Cardiac fibroblast (primary cell): Measurements from ENCODE around the gene APOBR.
"Not testable (repeated sequence)": the region's sequence is repeated elsewhere in the genome, so short reads cannot be mapped to it uniquely, and the experiment has no call there.

Experiments used
- DNase-seq, 2 donors: peaks; one replicate each; pipeline versions ENCODE4 v3.0.0 to v3.0.0-alpha.2; 2010; ENCODE audit warnings: low read depth in 2 of 2
- H3K4me3 ChIP-seq, 2 donors: replicated peaks in 1 of 2; 1 replicate in 1 of 2; 2 replicates in 1 of 2; pipeline ENCODE4 v1.5.1; 2011; ENCODE audit warnings: low read depth in 2 of 2, low read length in 2 of 2, mild to moderate bottlenecking in 2 of 2, moderate library complexity in 1 of 2
- TF ChIP-seq, protein P1 (sequence below): IDR thresholded peaks from one replicate; pipeline ENCODE4 v1.5.1; 2011; ENCODE audit warnings: low read depth, mild to moderate bottlenecking, low read length, inconsistent platforms

Gene APOBR

DNA sequence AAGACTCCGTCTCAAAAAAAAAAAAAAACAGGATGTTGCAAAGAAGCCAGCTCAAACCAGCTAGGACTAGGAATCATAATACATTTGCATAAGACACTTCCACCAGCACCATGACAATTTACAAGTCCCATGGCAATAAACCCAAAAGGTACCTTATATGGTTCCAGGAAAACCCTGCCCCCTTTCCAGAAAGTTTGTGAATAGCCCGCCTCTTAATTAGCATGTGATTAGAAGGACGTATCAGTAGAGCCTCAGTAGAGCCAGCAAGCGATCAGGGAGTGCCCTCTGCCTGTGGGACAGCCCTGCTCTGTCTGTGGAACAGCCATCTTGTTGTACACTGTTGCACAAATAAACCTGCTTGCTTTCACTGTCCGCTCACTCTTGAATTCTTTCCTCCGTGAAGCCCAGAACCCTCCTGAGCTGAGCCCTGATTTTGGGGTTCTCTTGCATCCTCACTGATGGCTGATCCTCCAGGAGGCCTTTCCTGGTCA, 30.3 kb downstream of the APOBR start:
- no peak overlapping the region for H3K4me3 ChIP-seq
- DNase-seq: no peak
- TF ChIP-seq, protein P1, sequence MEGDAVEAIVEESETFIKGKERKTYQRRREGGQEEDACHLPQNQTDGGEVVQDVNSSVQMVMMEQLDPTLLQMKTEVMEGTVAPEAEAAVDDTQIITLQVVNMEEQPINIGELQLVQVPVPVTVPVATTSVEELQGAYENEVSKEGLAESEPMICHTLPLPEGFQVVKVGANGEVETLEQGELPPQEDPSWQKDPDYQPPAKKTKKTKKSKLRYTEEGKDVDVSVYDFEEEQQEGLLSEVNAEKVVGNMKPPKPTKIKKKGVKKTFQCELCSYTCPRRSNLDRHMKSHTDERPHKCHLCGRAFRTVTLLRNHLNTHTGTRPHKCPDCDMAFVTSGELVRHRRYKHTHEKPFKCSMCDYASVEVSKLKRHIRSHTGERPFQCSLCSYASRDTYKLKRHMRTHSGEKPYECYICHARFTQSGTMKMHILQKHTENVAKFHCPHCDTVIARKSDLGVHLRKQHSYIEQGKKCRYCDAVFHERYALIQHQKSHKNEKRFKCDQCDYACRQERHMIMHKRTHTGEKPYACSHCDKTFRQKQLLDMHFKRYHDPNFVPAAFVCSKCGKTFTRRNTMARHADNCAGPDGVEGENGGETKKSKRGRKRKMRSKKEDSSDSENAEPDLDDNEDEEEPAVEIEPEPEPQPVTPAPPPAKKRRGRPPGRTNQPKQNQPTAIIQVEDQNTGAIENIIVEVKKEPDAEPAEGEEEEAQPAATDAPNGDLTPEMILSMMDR: no peak

DNA sequence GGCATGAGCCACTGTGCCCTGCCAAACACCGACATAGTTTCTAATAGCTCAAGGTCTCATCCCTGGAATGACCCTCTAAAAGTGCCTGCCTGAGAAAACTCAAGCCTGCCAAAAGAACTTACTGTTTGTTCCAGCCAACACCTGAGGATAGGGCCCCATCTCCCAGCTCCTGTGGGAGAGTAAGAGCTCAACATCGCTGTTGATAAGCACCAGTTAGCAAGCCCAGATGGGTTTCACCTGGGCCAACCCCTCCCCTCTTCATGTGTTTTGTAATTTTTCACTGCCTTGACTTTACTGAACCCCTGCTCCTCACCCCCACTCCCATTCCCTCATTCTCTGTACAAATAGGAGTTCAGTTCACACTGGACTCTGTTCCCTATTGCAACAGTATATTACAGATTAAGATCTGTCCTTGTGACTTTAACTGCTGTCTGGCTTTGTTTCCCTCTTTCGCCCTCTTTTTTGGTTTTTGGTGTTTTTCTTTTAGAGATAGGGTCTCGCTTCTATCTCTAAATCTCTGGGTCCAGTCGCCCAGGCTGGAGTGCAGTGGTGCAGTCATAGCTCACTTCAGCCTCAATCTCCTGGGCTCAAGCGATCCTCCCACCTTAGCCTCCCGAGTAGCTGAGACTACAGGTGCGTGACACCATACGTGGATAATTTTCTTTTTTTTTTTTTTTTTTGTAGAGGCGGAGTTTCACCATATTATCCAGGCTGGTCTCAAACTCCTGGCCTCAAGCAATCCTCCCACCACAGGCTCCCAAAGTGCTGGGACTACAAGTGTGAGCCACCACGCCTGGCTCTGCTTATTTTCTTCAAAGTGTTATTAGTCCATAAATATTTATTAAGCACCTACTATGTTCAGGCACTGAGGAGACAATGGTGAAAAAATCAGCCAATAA, 32.0 kb downstream of the APOBR start:
- TF ChIP-seq, protein P1: no peak

DNA sequence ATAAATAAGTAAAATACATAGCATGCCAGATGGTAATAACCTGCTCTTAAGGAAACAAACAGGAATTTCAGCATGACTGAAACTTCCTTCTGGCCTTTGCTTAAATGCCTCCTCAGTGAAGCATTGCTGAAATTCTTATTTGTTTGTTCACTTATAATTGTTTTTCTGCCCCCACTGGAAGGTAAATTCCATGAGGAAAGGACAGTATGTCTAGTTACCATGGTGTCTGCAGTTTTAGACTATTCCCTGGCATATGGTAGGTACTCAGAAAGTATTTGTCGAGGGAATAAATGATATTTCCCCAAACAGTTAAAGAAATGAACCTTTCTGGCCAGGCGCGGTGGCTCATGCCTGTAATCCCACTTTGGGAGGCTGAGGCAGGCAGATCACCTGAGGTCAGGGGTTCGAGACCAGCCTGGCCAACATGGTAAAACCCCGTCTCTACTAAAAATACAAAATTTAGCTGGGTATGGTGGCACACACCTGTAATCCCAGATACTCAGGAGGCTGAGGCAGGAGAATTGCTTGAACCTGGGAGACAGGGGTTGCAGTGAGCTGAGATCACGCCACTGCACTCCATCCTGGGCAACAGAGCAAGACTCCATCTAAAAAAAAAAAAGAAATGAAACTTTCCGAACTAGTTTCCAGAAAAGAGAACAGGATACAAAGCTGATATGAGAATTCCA, 32.8 kb downstream of the APOBR start:
- DNase-seq, H3K4me3 ChIP-seq: not testable (repeated sequence)

More for the DNA sequence above, 32.0 kb downstream of the APOBR start:
- no peak overlapping the region for H3K4me3 ChIP-seq
- DNase-seq: no peak

DNA sequence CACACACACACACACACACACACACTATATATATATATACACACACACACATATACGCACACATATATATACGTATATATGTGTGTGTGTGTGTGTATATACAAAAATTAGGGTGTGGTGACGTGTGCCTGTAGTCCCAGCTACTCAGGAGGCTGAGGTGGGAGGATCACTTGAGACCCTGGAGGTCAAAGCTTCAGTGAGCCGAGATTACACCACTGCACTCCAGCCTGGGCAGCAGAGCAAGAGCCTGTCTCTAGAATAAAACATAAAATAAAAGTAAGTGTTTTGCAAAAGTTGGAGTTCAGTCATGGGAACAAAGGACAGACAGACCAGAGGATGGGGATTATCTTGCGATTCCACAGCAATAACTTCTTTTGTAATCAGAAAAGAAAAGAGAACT, 33.5 kb downstream of the APOBR start:
- no peak for DNase-seq
- TF ChIP-seq, protein P1: no peak

DNA sequence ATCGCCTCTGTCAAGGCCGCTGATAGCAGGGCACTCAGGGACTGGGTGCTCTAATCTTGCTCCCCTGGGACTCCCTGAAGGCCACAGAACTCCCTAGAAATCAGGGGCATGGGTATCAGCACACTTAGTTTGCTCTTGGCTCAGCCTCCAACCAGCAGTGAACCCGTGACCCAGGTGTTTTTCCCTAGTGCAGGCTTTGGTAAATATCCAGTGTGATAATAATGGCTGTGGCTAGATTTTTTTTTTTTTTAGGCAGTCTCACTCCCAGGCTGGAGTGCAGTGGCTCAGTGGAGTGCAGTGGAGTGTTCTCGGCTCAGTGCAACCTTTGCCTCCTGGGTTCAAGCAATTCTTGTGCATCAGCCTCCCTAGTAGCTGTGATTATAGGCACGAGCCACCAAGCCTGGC, 34.0 kb downstream of the APOBR start:
- TF ChIP-seq, protein P1: no peak
- DNase-seq: no peak
- no peak overlapping the region for H3K4me3 ChIP-seq

More for the DNA sequence above, 33.5 kb downstream of the APOBR start:
- no peak overlapping the region for H3K4me3 ChIP-seq

DNA sequence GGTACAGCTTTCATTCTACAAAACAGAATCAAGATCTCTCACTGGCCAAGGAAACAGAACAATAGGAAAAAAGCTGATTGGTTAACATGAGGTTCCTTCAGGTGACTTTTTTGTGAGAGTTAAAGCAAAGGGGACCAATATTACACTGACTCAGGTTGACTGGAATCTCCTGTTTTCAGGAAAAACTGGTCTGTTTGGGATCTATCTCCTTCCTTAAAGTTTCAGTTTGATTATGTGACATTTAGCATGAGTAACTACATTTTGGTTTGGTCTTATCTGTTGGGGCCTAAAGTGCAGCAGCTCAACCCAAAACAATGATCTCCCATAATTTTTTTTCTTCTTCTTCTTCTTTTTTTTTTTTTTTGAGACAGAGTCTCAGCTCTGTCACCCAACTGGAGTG, 34.7 kb downstream of the APOBR start:
- no peak for DNase-seq
- TF ChIP-seq, protein P1: no peak
- H3K4me3 ChIP-seq: no peak overlapping the region
